Natural killer cell (primary cell): ENCODE results near the gene PCDH12. TPM values are rescaled to one million over a fixed set of nuclear protein-coding genes. Genes with fewer than 3 reads are reported as not detected.

Experiments used
- ATAC-seq, 3 donors: fragments of 150-1000 bp in 2 of 3; fragments of 200-7000 bp in 1 of 3; cut with Tn5 transposase; 1 replicate in 1 of 3; 2 replicates in 2 of 3; pipeline ENCODE4 v1.10.0; 2021; ENCODE audit warnings: mild to moderate bottlenecking in 2 of 3, moderate library complexity in 2 of 3
- DNase-seq, 2 donors: peaks; one replicate each; pipeline versions ENCODE4 v3.0.0 to v3.0.0-alpha.2; 2013 to 2021; ENCODE audit warnings: mixed read lengths in 1 of 2
- H3K27ac ChIP-seq: one replicate; pipeline ENCODE4 v1.5.1; 2013; ENCODE audit warnings: mild to moderate bottlenecking, low read length
- H3K27me3 ChIP-seq: one replicate; pipeline ENCODE4 v1.6.1; 2013; ENCODE audit warnings: low read length; ENCODE audit not compliant: control insufficient read depth, insufficient read depth
- H3K36me3 ChIP-seq: one replicate; pipeline ENCODE4 v1.6.1; 2013; ENCODE audit warnings: low read length; ENCODE audit not compliant: control insufficient read depth, insufficient read depth
- H3K4me1 ChIP-seq: one replicate; pipeline ENCODE4 v1.6.1; 2013; ENCODE audit warnings: low read length; ENCODE audit not compliant: control insufficient read depth, insufficient read depth
- H3K4me3 ChIP-seq: one replicate; pipeline ENCODE4 v1.5.1; 2013; ENCODE audit warnings: low read length
- H3K9me3 ChIP-seq: one replicate; pipeline ENCODE4 v1.6.1; 2013; ENCODE audit warnings: low read length; ENCODE audit not compliant: control insufficient read depth, insufficient read depth
- H3K27ac Mint-ChIP-seq, 2 donors: one replicate each; pipeline ENCODE4 v1.8.0; 2022; ENCODE audit warnings: mild to moderate bottlenecking in 2 of 2, mixed read lengths in 2 of 2, moderate library complexity in 1 of 2
- H3K27me3 Mint-ChIP-seq, 2 donors: one replicate each; pipeline ENCODE4 v1.8.0; 2022; ENCODE audit warnings: low read depth in 2 of 2, mixed read lengths in 2 of 2
- H3K36me3 Mint-ChIP-seq: one replicate; pipeline ENCODE4 v1.8.0; 2022; ENCODE audit warnings: mixed read lengths
- H3K4me1 Mint-ChIP-seq, 2 donors: one replicate each; pipeline ENCODE4 v1.8.0; 2022; ENCODE audit warnings: mixed read lengths in 2 of 2
- H3K4me3 Mint-ChIP-seq: one replicate; pipeline ENCODE4 v1.8.0; 2022; ENCODE audit warnings: mild to moderate bottlenecking, moderate library complexity, mixed read lengths
- H3K9me3 Mint-ChIP-seq, 2 donors: one replicate each; pipeline ENCODE4 v1.8.0; 2022; ENCODE audit warnings: mixed read lengths in 2 of 2
- WGBS: methylation state at CpG from one replicate; pipeline ENCODE4 v1.1.7; 2013; ENCODE audit warnings: missing lambda C conversion rate; ENCODE audit not compliant: insufficient coverage; 5-methylcytosine and 5-hydroxymethylcytosine counted together
- intact Hi-C: fragments of 100-400 bp; cut with micrococcal nuclease; formaldehyde crosslinking; loops from one replicate; pipeline ENCODE4 v1.14.2; 2022
- total RNA-seq, 4 donors: library from RNA; stranded (reverse); fragments of 120-200 nt in 1 of 4; gene quantifications; one replicate each; pipeline versions ENCODE4 v1.2.3 to v1.2.4, GENCODE V29; 2013 to 2022
- TF ChIP-seq, protein P1 (sequence below): fragments of 200-600 bp; IDR thresholded peaks from one replicate; pipeline ENCODE4 v1.8.0; 2022; ENCODE audit warnings: antibody characterized with exemption

The PCDH12 gene
- total RNA-seq, 3 donors from 2014 or later (not counting 1 experiment from before 2014, with no cell fraction given) = 0.05 TPM; not detected in 2

DNA sequence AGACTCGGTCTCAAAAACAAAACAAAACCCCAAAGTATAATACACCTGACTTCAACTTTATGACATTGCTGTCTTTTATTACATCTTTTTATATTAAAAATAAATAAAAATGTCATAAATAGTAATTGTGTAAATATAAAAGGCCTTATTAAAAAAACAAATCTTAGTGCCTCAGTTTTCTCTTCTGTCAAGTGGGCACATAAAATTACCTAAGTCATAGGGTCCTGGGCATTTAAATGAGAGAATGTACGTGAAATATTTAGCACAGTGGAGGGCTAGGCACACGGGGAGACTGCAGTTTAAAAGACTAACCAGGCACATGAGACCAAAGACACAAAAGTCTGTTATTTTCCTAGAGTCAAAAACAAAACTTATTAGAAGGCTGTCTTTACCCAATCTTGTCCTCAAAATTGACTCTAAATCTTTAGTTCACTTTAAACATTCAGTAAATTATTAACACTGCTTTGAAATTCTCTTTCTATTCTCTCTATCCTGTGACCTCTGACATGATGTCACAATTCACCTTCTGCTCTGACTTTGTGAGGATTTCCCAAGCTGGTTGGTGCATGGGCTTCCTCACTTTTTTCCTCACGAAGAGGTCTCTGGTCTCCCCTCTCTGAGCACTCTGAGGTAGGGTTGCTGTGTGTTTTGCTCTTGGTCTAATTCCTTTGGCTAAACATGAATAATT is 8.4 kb upstream of the PCDH12 start:
- no peaks in the 10 kb centered on the region for H3K27me3 Mint-ChIP-seq
- H3K27ac Mint-ChIP-seq = no peak overlapping the region
- peaks cover 34 to 36% of the 10 kb centered on the region in 2 donors for H3K4me1 Mint-ChIP-seq
- no peak overlapping the region for H3K4me3 Mint-ChIP-seq
- intact Hi-C loops = loop anchor here (10.0 kb wide), 1 partner anchor 48 kb away; the partner anchor contains the start of gene GNPDA1
- Histone ChIP-seq H3K27me3 (no peaks in the 10 kb centered on the region), H3K27ac (no peak overlapping the region), H3K4me1 (peaks cover 18% of the 10 kb centered on the region), H3K9me3 (no peaks in the 10 kb centered on the region), H3K4me3 (no peak overlapping the region), H3K36me3 (no peaks in the 10 kb centered on the region)
- no peaks in the 10 kb centered on the region for H3K9me3 Mint-ChIP-seq
- TF ChIP-seq, protein P1, sequence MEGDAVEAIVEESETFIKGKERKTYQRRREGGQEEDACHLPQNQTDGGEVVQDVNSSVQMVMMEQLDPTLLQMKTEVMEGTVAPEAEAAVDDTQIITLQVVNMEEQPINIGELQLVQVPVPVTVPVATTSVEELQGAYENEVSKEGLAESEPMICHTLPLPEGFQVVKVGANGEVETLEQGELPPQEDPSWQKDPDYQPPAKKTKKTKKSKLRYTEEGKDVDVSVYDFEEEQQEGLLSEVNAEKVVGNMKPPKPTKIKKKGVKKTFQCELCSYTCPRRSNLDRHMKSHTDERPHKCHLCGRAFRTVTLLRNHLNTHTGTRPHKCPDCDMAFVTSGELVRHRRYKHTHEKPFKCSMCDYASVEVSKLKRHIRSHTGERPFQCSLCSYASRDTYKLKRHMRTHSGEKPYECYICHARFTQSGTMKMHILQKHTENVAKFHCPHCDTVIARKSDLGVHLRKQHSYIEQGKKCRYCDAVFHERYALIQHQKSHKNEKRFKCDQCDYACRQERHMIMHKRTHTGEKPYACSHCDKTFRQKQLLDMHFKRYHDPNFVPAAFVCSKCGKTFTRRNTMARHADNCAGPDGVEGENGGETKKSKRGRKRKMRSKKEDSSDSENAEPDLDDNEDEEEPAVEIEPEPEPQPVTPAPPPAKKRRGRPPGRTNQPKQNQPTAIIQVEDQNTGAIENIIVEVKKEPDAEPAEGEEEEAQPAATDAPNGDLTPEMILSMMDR = no peak
- no peak for DNase-seq
- WGBS = 90% methylated on average over 2 of the region's 4 CpGs
- no peaks in the 10 kb centered on the region for H3K36me3 Mint-ChIP-seq
- no peak for ATAC-seq

DNA sequence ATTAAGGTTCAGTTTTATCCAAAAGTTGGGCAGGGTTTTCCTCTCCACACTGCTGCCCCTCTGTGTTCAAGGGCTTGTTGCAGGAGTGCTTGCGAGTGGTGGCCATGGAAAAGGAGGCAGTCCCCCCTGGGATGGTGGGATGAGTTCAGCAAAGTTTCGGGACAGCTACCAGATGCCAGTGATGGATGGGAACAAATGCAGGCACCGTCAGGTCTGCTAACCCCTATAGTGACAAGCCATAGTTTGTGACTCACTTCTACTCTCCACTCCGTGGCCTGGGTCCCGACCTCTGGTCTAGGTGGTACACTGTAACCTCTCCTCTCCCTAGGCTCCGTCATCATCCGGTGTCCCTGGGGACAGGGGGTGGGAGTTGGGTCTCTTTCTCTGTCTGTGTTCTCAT is 7.1 kb upstream of the PCDH12 start:
- TF ChIP-seq, protein P1 = no peak
- no peak overlapping the region for H3K4me3 ChIP-seq
- no peaks in the 10 kb centered on the region for H3K27me3 Mint-ChIP-seq
- no peak overlapping the region for H3K27ac Mint-ChIP-seq
- intact Hi-C loops = loop anchor here (10.0 kb wide), 1 partner anchor 50 kb away; the partner anchor contains the start of gene GNPDA1
- DNase-seq = no peak
- H3K4me1 Mint-ChIP-seq = peaks cover 40 to 43% of the 10 kb centered on the region in 2 donors
- H3K27ac ChIP-seq = no peak overlapping the region
- H3K36me3 Mint-ChIP-seq = no peaks in the 10 kb centered on the region
- WGBS = 68% methylated on average over 4 of the region's 7 CpGs
- no peak overlapping the region for H3K4me3 Mint-ChIP-seq
- H3K9me3 ChIP-seq = no peaks in the 10 kb centered on the region
- H3K9me3 Mint-ChIP-seq = no peaks in the 10 kb centered on the region
- no peaks in the 10 kb centered on the region for H3K27me3 ChIP-seq
- no peaks in the 10 kb centered on the region for H3K36me3 ChIP-seq
- ATAC-seq = no peak
- H3K4me1 ChIP-seq = peaks cover 32% of the 10 kb centered on the region

DNA sequence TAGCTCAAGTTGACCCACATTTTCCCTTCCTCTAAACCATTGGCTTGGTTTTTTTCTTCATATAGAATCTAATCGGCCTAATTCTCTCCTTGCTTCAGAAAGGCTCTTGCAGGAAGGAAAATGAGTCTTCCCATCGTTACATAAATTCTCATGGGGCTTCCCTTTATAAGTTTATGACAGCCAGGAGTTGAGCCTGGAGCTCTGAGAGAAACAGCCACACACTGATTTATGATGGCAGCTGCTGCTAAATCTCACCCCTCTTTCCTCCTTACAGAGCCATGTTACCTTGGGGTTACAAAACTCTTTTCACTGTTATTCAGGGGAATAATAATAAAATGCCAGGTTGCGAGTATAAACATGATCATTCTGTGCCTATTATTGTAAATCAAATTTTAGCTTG is 5.7 kb upstream of the PCDH12 start:
- no peak for ATAC-seq
- no peak overlapping the region for H3K27ac ChIP-seq
- H3K27me3 ChIP-seq = no peaks in the 10 kb centered on the region
- no peaks in the 10 kb centered on the region for H3K9me3 ChIP-seq
- H3K4me3 ChIP-seq = no peak overlapping the region
- TF ChIP-seq, protein P1 = no peak
- intact Hi-C loops = loop anchor here (10.0 kb wide), 1 partner anchor 51 kb away; the partner anchor contains the start of gene GNPDA1
- no peak overlapping the region for H3K27ac Mint-ChIP-seq
- no peaks in the 10 kb centered on the region for H3K9me3 Mint-ChIP-seq
- no peaks in the 10 kb centered on the region for H3K36me3 Mint-ChIP-seq
- peaks cover 36 to 37% of the 10 kb centered on the region in 2 donors for H3K4me1 Mint-ChIP-seq
- H3K36me3 ChIP-seq = no peaks in the 10 kb centered on the region
- DNase-seq = no peak
- 47% methylated on average over 3 of the region's 3 CpGs for WGBS
- H3K4me3 Mint-ChIP-seq = no peak overlapping the region
- H3K27me3 Mint-ChIP-seq = no peaks in the 10 kb centered on the region
- H3K4me1 ChIP-seq = peaks cover 34% of the 10 kb centered on the region
